ENCODE results near the gene TMEM158.

Gene TMEM158

GRCh38 chr3:45232521-45232920, 6.4 kb upstream of the TMEM158 start:
- DNase-seq (ENCODE audit: low spot score), result no peak

DNA sequence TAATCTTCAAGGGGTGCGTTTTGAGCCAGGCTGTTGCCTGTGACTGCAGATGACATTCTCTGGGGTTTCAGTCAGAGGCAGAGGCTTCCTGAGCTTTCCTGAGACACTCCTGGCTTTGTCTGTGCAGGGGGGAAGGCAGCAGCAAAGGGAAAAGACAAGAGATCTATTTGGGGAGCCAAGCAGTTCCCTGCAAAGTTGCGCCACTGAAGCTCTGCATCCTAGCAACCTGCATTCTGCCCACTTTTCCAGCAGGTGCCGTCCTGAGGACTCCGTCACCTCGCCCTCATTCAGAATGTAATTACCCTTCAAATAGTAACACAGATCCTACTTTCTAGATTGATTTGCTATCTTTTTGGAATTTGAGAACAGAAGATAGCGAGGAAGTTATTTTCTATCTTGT, 1.9 kb upstream of the TMEM158 start:
- no peak for DNase-seq (ENCODE audit: low spot score)

- no peak for DNase-seq (ENCODE audit: low spot score)
Observed at GRCh38 chr3:45227071-45227820, 1.2 kb upstream of the TMEM158 start.

DNA sequence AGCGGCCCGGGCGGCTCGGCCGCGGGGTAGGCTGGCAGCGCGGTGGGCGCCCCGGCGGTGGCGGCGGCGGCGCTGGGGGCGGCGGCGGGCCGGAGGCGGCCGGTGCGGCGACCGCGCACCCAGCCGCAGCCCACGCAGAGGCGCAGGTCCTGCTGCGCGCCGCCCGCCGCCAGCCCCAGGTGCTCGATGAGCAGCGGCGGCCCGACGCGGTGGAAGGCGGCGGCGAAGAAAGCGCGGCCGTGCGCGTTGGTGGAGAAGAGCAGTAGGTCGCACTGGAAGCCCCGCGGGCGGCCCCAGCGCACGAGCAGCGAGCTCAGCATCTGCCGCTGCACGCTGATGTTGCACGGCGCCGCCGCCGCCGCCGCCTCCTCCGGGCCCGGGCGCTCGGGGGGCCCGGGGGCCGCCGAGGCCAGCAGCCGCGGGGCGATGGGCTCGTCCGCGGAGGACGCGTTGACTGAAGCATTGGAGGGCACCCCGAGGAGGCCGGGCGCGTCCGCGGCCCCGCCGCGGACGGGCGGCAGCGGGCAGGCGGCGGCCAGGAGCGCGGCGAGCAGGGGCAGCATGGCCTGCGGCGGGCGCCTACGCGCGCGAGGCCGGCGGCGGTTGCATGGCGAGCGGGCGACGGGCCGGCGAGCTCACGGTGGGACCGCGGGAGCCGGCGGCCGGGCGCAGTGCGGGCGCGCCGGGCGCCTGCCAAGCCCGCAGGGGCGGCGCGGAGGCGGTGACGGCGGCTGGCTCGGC, 452 bp downstream of the TMEM158 start:
- DNase-seq (ENCODE audit: low spot score), result peak; percentile 49

- peak; percentile 87 for DNase-seq (ENCODE audit: low spot score)
Observed at GRCh38 chr3:45224824-45225464, 1.1 kb downstream of the TMEM158 start.

DNA sequence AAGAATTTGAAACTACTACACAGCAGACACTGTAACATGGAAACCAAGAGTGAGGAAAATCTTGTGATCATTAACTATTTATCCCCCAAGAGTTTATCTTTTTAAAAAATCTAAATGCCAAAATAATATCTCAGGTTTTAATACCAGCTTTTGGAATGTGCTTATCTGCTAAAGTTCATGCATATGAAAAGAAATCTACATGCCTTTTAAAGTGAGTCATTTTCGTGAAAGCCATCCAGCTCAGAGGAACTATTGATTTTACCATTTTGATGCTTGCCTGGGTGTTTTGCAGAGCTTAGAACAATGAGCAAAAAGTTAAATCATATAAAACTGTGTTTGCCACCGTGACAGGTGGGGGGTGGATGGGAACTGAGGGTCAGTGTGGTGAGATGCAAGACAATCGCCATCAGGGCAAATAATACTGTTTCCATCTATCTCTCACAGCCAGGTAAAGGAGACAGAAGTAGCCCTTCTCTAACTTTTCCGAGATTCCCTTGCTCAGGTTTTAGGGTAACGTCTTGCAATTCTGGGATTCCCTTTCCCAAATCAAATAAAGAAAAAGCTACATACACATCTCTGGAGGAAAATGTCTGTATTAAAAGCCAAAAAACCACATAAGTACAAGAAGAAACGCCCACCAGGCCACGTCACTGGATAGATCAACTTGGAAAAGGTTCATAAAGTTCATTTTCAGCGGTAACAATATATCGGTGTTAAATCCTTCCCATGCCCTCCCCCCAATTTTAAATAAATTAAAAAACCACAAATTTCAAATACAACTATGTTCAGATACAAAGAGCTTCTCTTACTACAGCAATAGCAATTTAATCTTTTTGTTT, 2.0 kb downstream of the TMEM158 start:
- DNase-seq (ENCODE audit: low spot score), result no peak

DNA sequence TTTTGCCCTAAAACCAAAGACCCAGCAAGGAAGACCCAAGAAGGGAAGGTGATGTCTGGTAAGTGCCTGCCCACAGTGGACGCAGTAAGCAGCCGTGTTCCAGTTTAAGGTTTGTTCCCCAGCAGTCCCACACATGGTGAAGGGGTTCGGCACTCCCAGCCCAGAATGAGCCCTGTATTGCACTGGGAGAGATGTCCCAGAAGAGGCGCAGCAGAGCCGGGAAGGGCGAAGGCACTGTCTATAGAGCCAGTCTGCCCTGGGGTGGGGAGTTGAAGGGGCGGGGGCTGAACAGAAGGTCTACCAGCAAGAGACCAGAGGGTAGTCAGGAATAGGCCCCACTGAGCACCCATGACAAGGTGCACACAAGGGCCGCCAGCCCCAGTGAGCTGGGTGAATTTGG, 6.4 kb downstream of the TMEM158 start:
- DNase-seq (ENCODE audit: low spot score), result no peak

DNA sequence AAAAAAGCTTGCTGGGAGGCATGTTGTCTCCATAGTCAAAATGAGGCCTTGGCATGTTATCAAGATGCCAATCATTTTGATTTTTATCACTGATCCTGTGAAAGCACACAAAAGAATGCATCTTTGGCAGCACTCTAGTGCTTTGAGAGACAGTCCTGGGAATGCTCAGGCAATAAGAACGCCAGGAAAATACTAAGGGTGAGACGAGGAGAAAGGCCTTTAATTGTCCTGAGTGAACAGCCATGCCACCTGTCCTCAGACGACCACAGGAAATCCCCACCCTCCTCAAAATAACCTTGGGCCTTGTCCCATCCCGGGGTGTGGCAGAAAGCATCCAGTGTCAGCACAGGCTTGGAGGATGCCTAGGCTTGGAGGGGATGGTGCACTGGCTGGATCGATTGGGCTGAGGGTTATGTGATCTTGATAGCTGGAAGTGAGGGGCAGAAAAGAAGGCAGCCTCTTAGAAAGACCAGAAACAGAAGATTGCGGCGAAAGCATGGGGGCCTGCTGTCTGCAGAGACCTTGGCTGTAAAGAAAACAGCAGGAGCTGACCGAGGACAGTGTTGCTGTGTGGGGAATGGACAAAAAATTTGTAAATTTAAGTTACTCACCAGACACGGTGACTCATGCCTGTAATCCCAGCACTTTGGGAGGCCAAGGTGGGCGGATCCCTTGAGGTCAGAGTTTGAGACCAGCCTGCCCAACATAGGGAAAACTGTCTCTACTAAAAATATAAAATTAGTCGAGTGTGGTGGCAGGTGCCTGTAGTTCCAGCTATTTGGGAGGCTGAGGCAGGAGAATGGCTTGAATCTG, 7.3 kb downstream of the TMEM158 start:
- peak; percentile 73 for DNase-seq (ENCODE audit: low spot score)

- DNase-seq (ENCODE audit: low spot score), result no peak
Observed at GRCh38 chr3:45216021-45216609, 10.0 kb downstream of the TMEM158 start.

GRCh38 chr3:45215466-45215865, 10.6 kb downstream of the TMEM158 start:
- DNase-seq (ENCODE audit: low spot score), result no peak

DNA sequence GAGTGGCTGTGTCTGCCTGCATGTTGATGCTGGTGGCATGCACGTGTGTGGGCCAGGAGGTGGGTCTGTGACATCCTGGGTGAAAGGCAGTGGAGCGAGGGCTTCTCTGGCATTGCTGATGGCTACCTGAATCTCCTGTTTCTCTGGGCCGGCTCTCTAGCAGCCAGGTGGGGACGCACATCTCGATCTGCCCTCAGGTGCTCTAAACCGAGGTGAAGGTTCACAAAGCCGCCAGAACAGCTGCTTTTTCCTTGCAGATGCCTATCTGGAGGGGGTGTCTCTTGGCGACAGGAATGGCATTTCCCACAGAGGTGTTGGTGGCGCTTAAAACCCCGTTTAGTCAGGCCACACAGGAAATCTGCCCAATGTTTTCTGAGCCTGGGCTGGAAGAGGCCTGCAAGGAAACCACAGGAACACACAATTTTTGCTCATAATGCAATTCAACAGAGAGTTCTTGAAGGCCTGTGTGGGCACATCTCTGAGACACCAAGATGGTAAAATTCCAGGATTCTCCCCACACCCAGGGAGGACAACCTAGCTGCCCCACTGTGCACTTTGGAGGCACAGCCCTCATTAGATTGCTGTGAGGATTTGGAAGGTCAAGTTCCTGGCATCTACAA, 11.9 kb downstream of the TMEM158 start:
- DNase-seq (ENCODE audit: low spot score), result no peak

GRCh38 chr3:45212095-45212468, 14.0 kb downstream of the TMEM158 start:
- DNase-seq (ENCODE audit: low spot score), result no peak

DNA sequence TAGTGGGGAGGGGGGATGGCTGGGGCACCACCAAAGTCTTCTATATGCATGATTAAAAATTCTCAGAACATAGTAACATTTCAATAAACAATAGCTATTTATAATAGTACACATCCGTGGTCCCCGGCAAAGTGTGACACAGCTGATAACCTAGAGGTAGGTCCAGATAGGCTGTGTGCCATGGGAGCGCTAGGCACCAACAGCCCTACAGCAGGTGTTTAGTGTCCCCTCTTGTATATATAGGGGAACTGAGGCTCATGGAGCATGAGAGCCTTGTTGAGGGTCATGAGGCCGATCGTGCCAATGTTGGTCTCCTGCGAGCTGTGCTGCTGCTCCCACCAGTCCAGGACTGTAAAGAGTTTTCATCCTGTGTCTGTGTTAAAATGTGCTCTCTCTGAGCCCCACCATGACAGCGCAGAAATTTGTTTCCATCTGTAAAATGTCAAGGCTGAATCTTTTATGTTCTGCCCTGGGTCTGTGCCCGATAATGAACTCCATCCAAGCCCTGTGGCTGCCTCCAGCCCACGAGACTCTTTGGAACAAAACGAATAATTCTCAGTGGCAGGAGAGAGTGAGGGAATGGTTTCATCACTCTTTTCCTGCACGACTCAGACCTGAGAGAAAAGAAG, 14.5 kb downstream of the TMEM158 start:
- peak; percentile 45 for DNase-seq (ENCODE audit: low spot score)

DNA sequence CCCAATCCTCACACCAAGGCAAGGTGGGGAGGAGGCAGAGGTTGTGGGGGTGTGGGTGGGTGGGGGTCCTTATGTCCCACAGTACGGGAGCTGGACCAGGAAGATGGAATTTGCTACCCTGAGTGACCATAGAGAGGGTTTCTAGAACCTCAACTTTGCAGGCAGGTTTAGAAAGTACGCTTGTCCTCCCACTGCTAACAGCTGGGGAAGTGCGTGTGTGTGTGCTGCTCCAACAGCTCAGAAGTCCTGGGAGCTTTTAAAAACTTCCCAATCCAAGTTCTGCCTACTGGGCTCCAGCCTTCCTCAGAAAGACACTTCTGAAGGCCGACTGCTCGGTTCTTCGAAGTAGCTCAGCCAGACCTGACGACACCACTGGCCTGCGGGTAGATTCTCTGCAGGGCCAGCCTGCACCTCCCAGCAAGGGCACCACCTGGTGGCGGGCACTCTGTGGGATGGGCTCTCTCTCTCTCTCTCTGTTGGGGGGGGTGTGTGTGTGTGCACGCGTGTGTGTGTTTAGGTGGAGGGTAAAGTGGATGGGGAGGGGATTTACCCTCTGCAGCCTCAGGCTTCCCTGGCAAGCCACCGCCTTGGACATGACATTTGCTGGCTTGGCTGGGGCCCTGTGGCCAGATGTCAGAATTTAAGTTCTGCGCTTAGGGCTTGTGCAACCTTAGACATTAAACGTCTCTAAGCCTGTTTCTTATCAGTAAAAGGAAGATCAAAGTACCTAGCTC, 15.6 kb downstream of the TMEM158 start:
- peak; percentile 90 for DNase-seq (ENCODE audit: low spot score)

DNA sequence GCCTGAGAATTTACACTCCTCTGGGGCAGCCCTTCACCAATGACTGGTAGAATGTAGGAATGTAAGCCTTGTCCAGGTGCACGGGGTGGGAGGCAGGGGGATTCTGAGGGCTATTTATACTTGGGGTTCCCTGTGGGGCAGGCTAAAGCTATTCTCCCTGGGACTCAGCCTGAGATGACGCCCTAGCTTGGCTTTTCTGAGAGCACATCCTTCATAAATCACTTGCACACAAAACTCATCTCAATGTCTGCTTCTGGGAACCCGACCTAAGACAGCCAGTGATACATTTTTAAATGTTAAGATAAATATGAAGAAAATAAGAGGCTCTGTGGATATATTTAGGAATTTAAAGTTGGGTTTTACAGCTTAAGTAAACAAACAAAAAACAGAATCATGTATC, 16.6 kb downstream of the TMEM158 start:
- DNase-seq (ENCODE audit: low spot score), result no peak

- DNase-seq (ENCODE audit: low spot score), result no peak
Observed at GRCh38 chr3:45208586-45208985, 17.5 kb downstream of the TMEM158 start.

DNA sequence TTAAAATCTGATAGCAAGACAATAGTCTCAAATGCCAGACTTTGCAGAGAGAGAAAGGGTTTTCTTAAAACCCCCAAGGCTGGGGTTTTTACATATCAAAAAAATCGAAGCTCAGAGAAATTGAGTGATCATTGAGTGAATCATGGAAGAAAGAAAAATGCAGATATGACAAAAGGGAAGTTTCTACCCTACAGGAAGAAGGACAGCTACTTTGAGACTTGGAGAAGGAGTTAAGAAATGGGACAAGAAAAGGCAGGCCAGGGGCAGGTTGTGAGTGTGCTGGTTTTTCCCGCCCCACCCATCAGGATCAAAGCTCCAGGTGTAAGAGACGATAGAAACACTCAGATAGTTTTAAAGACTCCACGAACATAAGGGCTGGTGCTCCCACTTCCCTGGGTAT, 18.6 kb downstream of the TMEM158 start:
- no peak for DNase-seq (ENCODE audit: low spot score)

- no peak for DNase-seq (ENCODE audit: low spot score)
Observed at GRCh38 chr3:45205126-45205525, 21.0 kb downstream of the TMEM158 start.

DNA sequence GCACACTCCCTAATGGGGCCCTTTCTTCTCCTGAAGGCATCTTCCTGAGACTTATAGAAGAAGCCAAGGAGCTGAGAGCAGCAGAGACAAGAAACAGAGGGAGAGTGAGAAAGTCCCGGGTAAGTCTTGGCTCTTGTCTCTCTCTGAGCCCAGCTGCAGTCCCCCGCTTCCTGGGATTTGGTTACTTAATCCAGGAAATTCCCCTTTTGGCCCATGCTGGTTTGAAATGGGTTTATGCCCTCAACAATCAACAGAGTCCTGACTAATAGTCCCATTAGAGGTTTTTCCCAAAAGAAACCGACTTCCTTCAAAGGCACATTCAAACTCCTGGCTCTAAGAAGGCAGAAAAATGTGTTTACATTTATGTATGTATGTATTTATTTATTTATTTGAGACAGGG, 22.0 kb downstream of the TMEM158 start:
- peak; percentile 47 for DNase-seq (ENCODE audit: low spot score)
